DOHH2 (cell line): ENCODE measurements around the gene INPP4B.

Experiments used
- H3F3A ChIP-seq: fragments of 200-600 bp; sonication (generic), shearing (Covaris generic); 2 replicates; pipeline ENCODE4 v1.6.0; 2016; ENCODE audit warnings: antibody characterized with exemption, mild to moderate bottlenecking; ENCODE audit not compliant: control insufficient read depth, insufficient read depth
- H3K27ac ChIP-seq: fragments of 200-600 bp; sonication (generic); 2 replicates; pipeline ENCODE4 v1.5.1; 2014; ENCODE audit warnings: low read depth, mild to moderate bottlenecking, low read length, moderate library complexity
- H3K27me3 ChIP-seq: fragments of 200-600 bp; sonication (generic); 2 replicates; pipeline ENCODE4 v1.6.1; 2014; ENCODE audit warnings: mild to moderate bottlenecking, low read length, mixed read lengths; ENCODE audit not compliant: control insufficient read depth
- H3K36me3 ChIP-seq: fragments of 200-600 bp; sonication (generic); 2 replicates; pipeline ENCODE4 v1.6.1; 2014; ENCODE audit warnings: mild to moderate bottlenecking, low read length, moderate library complexity, mixed read lengths; ENCODE audit not compliant: control insufficient read depth
- H3K4me1 ChIP-seq: fragments of 200-600 bp; sonication (generic); 2 replicates; pipeline ENCODE4 v1.6.1; 2014; ENCODE audit warnings: mild to moderate bottlenecking, low read length, mixed read lengths; ENCODE audit not compliant: control insufficient read depth
- H3K4me2 ChIP-seq: fragments of 200-600 bp; sonication (generic); 2 replicates; pipeline ENCODE4 v1.6.0; 2014; ENCODE audit warnings: mild to moderate bottlenecking, low read length, moderate library complexity
- H3K4me3 ChIP-seq: fragments of 200-600 bp; sonication (generic); 2 replicates; pipeline ENCODE4 v1.5.1; 2014; ENCODE audit warnings: mild to moderate bottlenecking, low read length, mixed read lengths
- H3K79me2 ChIP-seq: fragments of 200-600 bp; sonication (generic); 2 replicates; pipeline ENCODE4 v1.6.1; 2014; ENCODE audit warnings: mild to moderate bottlenecking, low read length, mixed read lengths; ENCODE audit not compliant: control insufficient read depth
- H3K9me2 ChIP-seq: fragments of 200-600 bp; sonication (generic); replicated peaks from 2 replicates; pipeline ENCODE4 v1.6.1; 2014; ENCODE audit warnings: mild to moderate bottlenecking, low read length, mixed read lengths; ENCODE audit not compliant: control insufficient read depth
- H3K9me3 ChIP-seq: fragments of 200-600 bp; sonication (generic); 2 replicates; pipeline ENCODE4 v1.6.1; 2014; ENCODE audit warnings: antibody characterized with exemption, low read length, mixed read lengths; ENCODE audit not compliant: control insufficient read depth, insufficient read depth
- H4K20me1 ChIP-seq: fragments of 200-600 bp; sonication (generic); 2 replicates; pipeline ENCODE4 v1.6.0; 2014; ENCODE audit warnings: low read depth, mild to moderate bottlenecking, antibody characterized with exemption, low read length, moderate library complexity; ENCODE audit not compliant: control insufficient read depth, insufficient read depth
- CTCF ChIP-seq: fragments of 200-600 bp; sonication (generic); IDR thresholded peaks from one replicate; pipeline ENCODE4 v1.5.1; 2014; ENCODE audit warnings: antibody characterized with exemption, mild to moderate bottlenecking, low read depth, low read length; ENCODE audit not compliant: poor library complexity, severe bottlenecking
- EZH2phosphoT487 ChIP-seq: fragments of 200-600 bp; sonication (generic); IDR thresholded peaks from 2 replicates; pipeline ENCODE4 v1.6.1; 2017; ENCODE audit warnings: borderline replicate concordance, mild to moderate bottlenecking, antibody characterized with exemption, low read length, moderate library complexity, mixed read lengths

Gene INPP4B

GRCh38 chr4:142697320-142697719 is 148.8 kb downstream of the INPP4B start:
- Histone ChIP-seq H3K36me3 (no peaks in the 10 kb centered on the region), H3K4me1 (no peaks in the 10 kb centered on the region), H3K9me2 (no peaks in the 10 kb centered on the region), H3F3A (no peaks in the 10 kb centered on the region), H3K4me3 (no peak overlapping the region), H3K27me3 (no peaks in the 10 kb centered on the region), H3K27ac (no peak overlapping the region), H3K79me2 (no peaks in the 10 kb centered on the region), H3K4me2 (no peak overlapping the region), H3K9me3 (no peaks in the 10 kb centered on the region), H4K20me1 (no peaks in the 10 kb centered on the region)
- TF ChIP-seq CTCF (no peak), EZH2phosphoT487 (no peak)

- Histone ChIP-seq H4K20me1 (no peaks in the 10 kb centered on the region), H3K27ac (no peak overlapping the region), H3K79me2 (no peaks in the 10 kb centered on the region), H3K9me2 (no peaks in the 10 kb centered on the region), H3K4me1 (no peaks in the 10 kb centered on the region), H3K4me2 (no peak overlapping the region), H3K9me3 (no peaks in the 10 kb centered on the region), H3K4me3 (no peak overlapping the region), H3K36me3 (no peaks in the 10 kb centered on the region), H3F3A (no peaks in the 10 kb centered on the region), H3K27me3 (no peaks in the 10 kb centered on the region)
- no peak for TF ChIP-seq EZH2phosphoT487
Measured at GRCh38 chr4:142696334-142697122, 149.6 kb downstream of the INPP4B start.

GRCh38 chr4:142690406-142691163 is 155.5 kb downstream of the INPP4B start:
- TF ChIP-seq EZH2phosphoT487, result no peak
- TF ChIP-seq CTCF, result no peak
- H3K27ac ChIP-seq, result no peak overlapping the region
- H3K79me2 ChIP-seq, result no peaks in the 10 kb centered on the region
- no peaks in the 10 kb centered on the region for H4K20me1 ChIP-seq
- no peaks in the 10 kb centered on the region for H3K4me1 ChIP-seq
- H3K4me3 ChIP-seq, result no peak overlapping the region
- no peaks in the 10 kb centered on the region for H3F3A ChIP-seq
- no peaks in the 10 kb centered on the region for H3K27me3 ChIP-seq
- no peaks in the 10 kb centered on the region for H3K36me3 ChIP-seq
- no peaks in the 10 kb centered on the region for H3K9me3 ChIP-seq
- no peaks in the 10 kb centered on the region; the same call in 1 of the 2 replicates for H3K9me2 ChIP-seq
- no peak overlapping the region for H3K4me2 ChIP-seq
